ENCODE measurements around the gene ZBTB40. TPM values are rescaled to one million over a fixed set of nuclear protein-coding genes. Genes with fewer than 3 reads are reported as not detected.
A peak's percentile ranks its signal among the peaks of the same experiment; 100 is the strongest.

The ZBTB40 gene
- total and polyA plus RNA-seq, 4 donors: 2.1 to 11.2 (median 4.6) TPM

DNA sequence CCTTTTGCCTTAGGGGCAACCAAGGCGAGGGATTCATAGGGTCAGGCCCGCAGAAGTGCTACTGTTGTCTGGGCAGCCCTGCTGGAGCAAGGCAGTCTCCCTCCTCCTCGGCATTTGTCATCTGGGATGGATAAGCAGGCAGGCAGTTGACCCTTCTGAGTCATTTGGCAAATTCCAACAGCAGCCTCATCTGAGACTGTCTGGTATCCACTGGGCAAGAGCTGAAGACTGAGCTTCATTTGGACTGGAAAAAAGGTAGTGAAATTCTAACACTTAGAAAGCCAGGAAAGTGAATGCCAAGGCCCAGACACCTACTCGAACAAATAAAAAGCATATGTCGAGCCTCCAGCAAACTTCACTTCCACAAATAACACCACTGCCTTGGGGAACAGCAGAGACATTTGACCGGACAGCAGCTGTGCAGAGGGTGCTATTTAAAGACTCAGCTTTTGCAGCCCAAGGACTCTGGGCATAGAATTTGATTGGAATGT, 4.0 kb upstream of the ZBTB40 start:
- Histone ChIP-seq H3K27me3 (ENCODE audit: control insufficient read depth in 4 of 4, insufficient read depth in 4 of 4, low read length in 3 of 4) (no peaks in the 10 kb centered on the region), H3K9me3 (ENCODE audit: control insufficient read depth in 4 of 4, low read length in 3 of 4) (no peaks in the 10 kb centered on the region), H3K4me1 (ENCODE audit: control insufficient read depth in 4 of 4, insufficient read depth in 4 of 4, low read length in 3 of 4) (peaks cover 0 to 4% (median 3%) of the 10 kb centered on the region in 4 donors), H3K27ac (ENCODE audit: low read depth in 1 of 2, low read length in 2 of 2) (no peak overlapping the region), H3K9ac (ENCODE audit: low read depth in 1 of 2, low read length in 2 of 2) (no peak overlapping the region), H3K36me3 (ENCODE audit: control insufficient read depth in 4 of 4, insufficient read depth in 3 of 4, low read depth in 1 of 4, low read length in 3 of 4) (no peaks in the 10 kb centered on the region), H3K4me3 (ENCODE audit: low read depth in 1 of 3, low read length in 3 of 3) (no peak overlapping the region)
- TF ChIP-seq FOXA2 (IDR thresholded peaks at IDR 0.05) (no peak), RXRA (IDR thresholded peaks at IDR 0.05) (no peak), NR2F2 (IDR thresholded peaks at IDR 0.05) (peak; percentile 35)
- TF ChIP-seq, protein P1, sequence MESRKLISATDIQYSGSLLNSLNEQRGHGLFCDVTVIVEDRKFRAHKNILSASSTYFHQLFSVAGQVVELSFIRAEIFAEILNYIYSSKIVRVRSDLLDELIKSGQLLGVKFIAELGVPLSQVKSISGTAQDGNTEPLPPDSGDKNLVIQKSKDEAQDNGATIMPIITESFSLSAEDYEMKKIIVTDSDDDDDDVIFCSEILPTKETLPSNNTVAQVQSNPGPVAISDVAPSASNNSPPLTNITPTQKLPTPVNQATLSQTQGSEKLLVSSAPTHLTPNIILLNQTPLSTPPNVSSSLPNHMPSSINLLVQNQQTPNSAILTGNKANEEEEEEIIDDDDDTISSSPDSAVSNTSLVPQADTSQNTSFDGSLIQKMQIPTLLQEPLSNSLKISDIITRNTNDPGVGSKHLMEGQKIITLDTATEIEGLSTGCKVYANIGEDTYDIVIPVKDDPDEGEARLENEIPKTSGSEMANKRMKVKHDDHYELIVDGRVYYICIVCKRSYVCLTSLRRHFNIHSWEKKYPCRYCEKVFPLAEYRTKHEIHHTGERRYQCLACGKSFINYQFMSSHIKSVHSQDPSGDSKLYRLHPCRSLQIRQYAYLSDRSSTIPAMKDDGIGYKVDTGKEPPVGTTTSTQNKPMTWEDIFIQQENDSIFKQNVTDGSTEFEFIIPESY (IDR thresholded peaks at IDR 0.05): no peak
- 78% methylated on average over 6 of the region's 6 CpGs for whole genome bisulfite sequencing
- DNase-seq (ENCODE audit: low spot score): no peak

DNA sequence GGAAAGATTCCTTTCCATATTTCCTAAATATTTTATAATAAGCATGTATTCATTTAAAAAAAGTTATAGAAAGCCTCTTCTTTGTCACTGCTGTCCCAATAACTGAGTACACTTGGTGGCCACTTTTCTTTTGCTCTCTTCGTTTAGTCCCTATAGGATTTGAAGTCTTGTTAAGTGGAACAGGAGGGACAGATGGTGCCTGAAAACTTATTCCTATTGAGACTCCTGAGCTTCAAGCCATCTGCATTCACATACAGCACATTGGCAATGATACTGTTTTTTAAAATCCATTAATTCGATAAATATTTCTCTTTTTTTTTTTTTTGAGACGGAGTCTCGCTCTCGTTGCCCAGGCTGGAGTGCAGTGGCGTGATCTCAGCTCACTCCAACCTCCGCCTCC, 2.0 kb upstream of the ZBTB40 start:
- TF ChIP-seq HNF4G (IDR thresholded peaks at IDR 0.05) (no peak), FOXA1 (IDR thresholded peaks at IDR 0.05) (no peak)
- WGBS: 97% methylated on average over 7 of the region's 7 CpGs
- no peak for DNase-seq (ENCODE audit: low spot score)
- Histone ChIP-seq H3K4me1 (ENCODE audit: control insufficient read depth in 4 of 4, insufficient read depth in 4 of 4, low read length in 3 of 4) (peaks cover 0 to 18% (median 14%) of the 10 kb centered on the region in 4 donors), H3K36me3 (ENCODE audit: control insufficient read depth in 4 of 4, insufficient read depth in 3 of 4, low read depth in 1 of 4, low read length in 3 of 4) (no peaks in the 10 kb centered on the region), H3K9ac (ENCODE audit: low read depth in 1 of 2, low read length in 2 of 2) (no peak overlapping the region), H3K9me3 (ENCODE audit: control insufficient read depth in 4 of 4, low read length in 3 of 4) (no peaks in the 10 kb centered on the region), H3K27ac (ENCODE audit: low read depth in 1 of 2, low read length in 2 of 2) (no peak overlapping the region), H3K27me3 (ENCODE audit: control insufficient read depth in 4 of 4, insufficient read depth in 4 of 4, low read length in 3 of 4) (no peaks in the 10 kb centered on the region), H3K4me3 (ENCODE audit: low read depth in 1 of 3, low read length in 3 of 3) (no peak overlapping the region)

DNA sequence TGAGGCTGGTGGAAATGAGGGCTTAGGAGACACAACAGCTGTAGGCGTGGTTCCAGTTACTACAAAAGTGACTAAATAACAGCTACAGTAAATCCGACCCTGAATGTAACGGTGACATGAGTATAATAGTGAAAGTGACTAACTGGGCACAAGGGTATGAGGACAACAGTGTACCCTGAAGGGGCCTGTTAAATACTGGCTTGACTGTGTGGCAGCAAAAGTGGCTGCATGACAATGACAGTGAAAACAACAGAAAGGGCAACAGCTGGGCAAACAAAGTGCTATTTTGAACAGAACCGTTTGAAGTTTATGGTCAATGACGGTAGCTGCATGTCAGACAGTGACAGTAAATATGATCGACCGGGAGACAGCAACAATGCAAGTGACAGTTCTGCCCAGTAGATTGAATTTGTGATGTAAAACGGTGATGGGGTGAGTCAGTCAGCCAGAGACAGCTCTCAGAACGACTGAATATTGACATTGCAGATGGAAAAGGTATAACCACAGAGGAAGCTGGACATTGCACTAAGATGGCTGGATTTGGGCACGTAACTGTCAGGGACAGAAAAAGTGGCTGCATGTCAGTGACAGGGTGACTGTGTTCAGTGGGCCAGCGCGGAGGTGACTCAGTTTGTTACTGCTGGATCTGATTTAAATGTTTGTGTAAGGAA, 1.2 kb upstream of the ZBTB40 start:
- no peak overlapping the region for H3K9ac ChIP-seq (ENCODE audit: low read depth in 1 of 2, low read length in 2 of 2)
- H3K27ac ChIP-seq (ENCODE audit: low read depth in 1 of 2, low read length in 2 of 2): no peak overlapping the region
- WGBS: 76% methylated on average over 12 of the region's 12 CpGs

More for the DNA sequence above, 1.2 kb upstream of the ZBTB40 start:
- Histone ChIP-seq H3K27me3 (ENCODE audit: control insufficient read depth in 4 of 4, insufficient read depth in 4 of 4, low read length in 3 of 4) (no peaks in the 10 kb centered on the region), H3K9me3 (ENCODE audit: control insufficient read depth in 4 of 4, low read length in 3 of 4) (no peaks in the 10 kb centered on the region), H3K36me3 (ENCODE audit: control insufficient read depth in 4 of 4, insufficient read depth in 3 of 4, low read depth in 1 of 4, low read length in 3 of 4) (no peaks in the 10 kb centered on the region), H3K4me3 (ENCODE audit: low read depth in 1 of 3, low read length in 3 of 3) (no peak overlapping the region), H3K4me1 (ENCODE audit: control insufficient read depth in 4 of 4, insufficient read depth in 4 of 4, low read length in 3 of 4) (peaks cover 0 to 26% (median 14%) of the 10 kb centered on the region in 4 donors)
- TF ChIP-seq, protein P2, sequence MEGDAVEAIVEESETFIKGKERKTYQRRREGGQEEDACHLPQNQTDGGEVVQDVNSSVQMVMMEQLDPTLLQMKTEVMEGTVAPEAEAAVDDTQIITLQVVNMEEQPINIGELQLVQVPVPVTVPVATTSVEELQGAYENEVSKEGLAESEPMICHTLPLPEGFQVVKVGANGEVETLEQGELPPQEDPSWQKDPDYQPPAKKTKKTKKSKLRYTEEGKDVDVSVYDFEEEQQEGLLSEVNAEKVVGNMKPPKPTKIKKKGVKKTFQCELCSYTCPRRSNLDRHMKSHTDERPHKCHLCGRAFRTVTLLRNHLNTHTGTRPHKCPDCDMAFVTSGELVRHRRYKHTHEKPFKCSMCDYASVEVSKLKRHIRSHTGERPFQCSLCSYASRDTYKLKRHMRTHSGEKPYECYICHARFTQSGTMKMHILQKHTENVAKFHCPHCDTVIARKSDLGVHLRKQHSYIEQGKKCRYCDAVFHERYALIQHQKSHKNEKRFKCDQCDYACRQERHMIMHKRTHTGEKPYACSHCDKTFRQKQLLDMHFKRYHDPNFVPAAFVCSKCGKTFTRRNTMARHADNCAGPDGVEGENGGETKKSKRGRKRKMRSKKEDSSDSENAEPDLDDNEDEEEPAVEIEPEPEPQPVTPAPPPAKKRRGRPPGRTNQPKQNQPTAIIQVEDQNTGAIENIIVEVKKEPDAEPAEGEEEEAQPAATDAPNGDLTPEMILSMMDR (IDR thresholded peaks at IDR 0.05; ENCODE audit: low read depth, low read length, missing input control): no peak
- TF ChIP-seq RAD21 (IDR thresholded peaks at IDR 0.05) (no peak), GABPA (IDR thresholded peaks at IDR 0.05 in 1 of 2, conservative IDR thresholded peaks at IDR 0.05 in 1 of 2) (no peak), HNF4A (conservative IDR thresholded peaks at IDR 0.05) (no peak), FOXA2 (IDR thresholded peaks at IDR 0.05) (no peak)
- TF ChIP-seq, protein P3, sequence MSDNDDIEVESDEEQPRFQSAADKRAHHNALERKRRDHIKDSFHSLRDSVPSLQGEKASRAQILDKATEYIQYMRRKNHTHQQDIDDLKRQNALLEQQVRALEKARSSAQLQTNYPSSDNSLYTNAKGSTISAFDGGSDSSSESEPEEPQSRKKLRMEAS (IDR thresholded peaks at IDR 0.05): no peak
- TF ChIP-seq, protein P4, sequence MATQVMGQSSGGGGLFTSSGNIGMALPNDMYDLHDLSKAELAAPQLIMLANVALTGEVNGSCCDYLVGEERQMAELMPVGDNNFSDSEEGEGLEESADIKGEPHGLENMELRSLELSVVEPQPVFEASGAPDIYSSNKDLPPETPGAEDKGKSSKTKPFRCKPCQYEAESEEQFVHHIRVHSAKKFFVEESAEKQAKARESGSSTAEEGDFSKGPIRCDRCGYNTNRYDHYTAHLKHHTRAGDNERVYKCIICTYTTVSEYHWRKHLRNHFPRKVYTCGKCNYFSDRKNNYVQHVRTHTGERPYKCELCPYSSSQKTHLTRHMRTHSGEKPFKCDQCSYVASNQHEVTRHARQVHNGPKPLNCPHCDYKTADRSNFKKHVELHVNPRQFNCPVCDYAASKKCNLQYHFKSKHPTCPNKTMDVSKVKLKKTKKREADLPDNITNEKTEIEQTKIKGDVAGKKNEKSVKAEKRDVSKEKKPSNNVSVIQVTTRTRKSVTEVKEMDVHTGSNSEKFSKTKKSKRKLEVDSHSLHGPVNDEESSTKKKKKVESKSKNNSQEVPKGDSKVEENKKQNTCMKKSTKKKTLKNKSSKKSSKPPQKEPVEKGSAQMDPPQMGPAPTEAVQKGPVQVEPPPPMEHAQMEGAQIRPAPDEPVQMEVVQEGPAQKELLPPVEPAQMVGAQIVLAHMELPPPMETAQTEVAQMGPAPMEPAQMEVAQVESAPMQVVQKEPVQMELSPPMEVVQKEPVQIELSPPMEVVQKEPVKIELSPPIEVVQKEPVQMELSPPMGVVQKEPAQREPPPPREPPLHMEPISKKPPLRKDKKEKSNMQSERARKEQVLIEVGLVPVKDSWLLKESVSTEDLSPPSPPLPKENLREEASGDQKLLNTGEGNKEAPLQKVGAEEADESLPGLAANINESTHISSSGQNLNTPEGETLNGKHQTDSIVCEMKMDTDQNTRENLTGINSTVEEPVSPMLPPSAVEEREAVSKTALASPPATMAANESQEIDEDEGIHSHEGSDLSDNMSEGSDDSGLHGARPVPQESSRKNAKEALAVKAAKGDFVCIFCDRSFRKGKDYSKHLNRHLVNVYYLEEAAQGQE (IDR thresholded peaks at IDR 0.05): no peak
- no peak for DNase-seq (ENCODE audit: low spot score)
